T-helper 2 cell (primary cell): ENCODE data around the gene LTB.

ENCODE experiments used
- DNase-seq, 5 experiments: peaks; one replicate each; pipeline versions ENCODE4 v3.0.0 to v3.0.0-alpha.2; 2012 to 2022

The LTB gene

GRCh38 chr6:31547727-31548543 is 34.3 kb downstream of the LTB start:
- DNase-seq: no peak

DNA sequence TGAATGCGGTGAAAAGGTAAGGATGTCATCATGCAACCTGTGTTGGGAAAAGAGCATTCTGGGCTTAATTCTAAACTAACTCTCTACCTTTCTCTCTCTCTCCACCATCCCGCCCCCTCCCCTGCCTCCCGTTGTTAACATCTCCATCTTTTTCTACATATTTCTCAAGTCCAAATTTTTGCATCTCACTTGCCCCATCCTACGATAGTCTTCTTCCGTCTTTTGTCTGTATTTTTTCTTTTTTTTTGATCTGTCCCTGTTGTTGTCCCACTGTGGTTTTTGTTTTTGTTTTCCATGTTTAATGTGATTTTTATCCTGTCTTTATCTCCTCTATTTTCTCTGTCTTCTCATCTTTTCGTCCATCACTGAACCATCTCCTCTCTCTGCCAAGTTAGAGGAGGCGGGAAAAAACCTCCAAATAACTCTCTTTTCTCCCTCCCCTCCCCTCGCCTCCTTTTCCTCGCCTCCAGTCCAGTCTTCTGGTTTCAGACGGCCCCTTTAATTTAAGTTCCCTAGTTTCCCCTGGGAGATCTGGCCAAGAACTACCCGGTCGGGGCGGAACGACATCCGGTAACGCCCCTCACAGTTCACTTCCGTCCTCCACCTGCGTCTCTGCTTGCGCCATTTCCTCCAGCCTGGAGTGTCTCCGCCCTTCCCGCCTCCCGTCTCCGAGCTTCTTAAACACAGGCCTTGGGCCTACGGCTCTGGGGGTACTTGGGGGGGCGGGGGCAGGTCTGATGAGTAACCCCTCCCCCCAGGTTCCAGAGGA is 35.1 kb downstream of the LTB start, which contains the start of gene NFKBIL1:
Gene NFKBIL1, plus strand, starts transcription at position 651 of the 769 bp plus-strand sequence. Its CDS starts 87 bp downstream, at position 738.
- DNase-seq: peak; percentile 63 to 97 (median 85)

DNA sequence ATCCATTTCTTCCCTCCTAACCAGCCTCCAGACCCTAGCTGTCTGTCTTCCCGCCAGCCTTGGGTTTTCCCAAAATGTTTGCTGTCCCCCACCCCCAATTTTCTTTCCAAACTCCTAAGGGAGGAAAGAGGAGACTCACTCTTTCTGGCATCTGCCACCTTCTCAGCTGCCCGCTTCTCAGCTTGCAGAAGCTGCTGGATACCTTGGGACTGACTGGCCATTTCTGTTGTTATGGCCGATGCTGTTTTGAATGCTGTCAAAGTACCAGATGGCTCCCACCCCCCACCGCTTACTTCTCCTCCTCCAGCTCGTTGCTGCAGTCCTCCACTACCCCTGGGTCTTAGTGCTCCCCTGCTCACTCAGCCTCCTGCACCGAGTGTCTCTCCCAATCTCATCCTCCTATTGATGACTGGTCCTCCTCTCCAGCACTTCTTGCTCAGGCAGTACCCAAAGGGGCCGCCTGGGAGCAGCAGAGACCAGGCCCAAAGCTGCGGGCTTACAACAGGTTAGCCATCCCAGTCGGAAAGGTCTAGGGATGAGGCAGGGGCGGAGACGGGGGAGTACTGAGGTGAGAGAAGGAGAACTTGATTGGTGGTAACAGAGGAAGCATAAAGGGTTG is 35.8 kb downstream of the LTB start, which contains the start of gene ATP6V1G2:
Gene ATP6V1G2, minus strand, starts transcription at position 270 of the 619 bp plus-strand sequence. Its CDS starts 49 bp downstream, at position 221.
- peak; percentile 52 to 90 (median 78) for DNase-seq

DNA sequence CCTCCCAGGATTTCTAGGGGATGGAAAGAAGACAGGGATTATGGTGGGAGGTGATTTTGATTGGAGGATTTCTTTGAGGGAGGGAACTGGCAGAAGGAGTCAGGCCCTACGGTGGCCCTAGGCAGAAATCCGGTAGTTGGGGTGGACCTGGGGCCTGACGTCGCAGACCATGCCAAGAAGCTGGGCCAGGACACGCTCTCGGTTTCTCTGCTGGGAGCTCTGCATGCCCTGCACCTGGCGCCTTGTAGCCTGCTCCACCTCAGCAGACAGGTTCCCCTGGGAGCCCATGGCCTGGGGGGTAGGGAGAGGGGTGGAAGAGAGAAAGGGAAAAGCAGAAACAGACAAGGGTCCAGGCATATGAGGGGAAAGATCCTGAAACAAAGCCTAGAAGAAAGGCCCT is 36.9 kb downstream of the LTB start:
- DNase-seq: no peak

- no peak for DNase-seq
These were observed 37.5 kb downstream of the LTB start for GRCh38 chr6:31544676-31545075.

GRCh38 chr6:31543639-31544038 is 38.6 kb downstream of the LTB start:
- no peak for DNase-seq

GRCh38 chr6:31541658-31542521 is 40.3 kb downstream of the LTB start, which contains the start of gene DDX39B:
TSS of gene DDX39B (minus strand) at chr6:31542003. CDS start at chr6:31540532, 1,471 bp downstream.
- DNase-seq: peak; percentile 81 to 98 (median 92)

- DNase-seq: peak in 4 of 5 experiments; percentile 35 to 87 (median 71)
These were observed 41.1 kb downstream of the LTB start for GRCh38 chr6:31541059-31541657.

DNA sequence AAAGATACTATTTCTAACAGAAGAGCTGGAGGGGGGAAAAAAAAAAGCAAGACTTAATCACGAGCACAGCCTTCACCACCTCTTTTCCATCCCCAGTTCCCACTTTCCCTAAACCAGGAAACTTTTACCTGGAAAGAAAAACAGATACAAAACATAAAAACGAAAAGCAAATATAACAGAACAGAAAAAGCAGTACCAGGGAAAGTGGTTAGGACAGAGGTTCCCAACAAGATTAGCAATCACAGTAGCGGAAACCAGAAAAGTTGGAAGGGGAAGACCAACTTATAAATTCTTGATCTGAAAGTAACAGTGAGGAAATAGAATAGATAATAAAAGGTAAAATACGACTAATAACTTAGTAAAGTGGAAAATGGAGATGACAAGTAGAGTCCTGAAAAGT is 41.6 kb downstream of the LTB start:
- no peak for DNase-seq

- DNase-seq: no peak
These were observed 43.3 kb downstream of the LTB start for GRCh38 chr6:31538805-31539400.

DNA sequence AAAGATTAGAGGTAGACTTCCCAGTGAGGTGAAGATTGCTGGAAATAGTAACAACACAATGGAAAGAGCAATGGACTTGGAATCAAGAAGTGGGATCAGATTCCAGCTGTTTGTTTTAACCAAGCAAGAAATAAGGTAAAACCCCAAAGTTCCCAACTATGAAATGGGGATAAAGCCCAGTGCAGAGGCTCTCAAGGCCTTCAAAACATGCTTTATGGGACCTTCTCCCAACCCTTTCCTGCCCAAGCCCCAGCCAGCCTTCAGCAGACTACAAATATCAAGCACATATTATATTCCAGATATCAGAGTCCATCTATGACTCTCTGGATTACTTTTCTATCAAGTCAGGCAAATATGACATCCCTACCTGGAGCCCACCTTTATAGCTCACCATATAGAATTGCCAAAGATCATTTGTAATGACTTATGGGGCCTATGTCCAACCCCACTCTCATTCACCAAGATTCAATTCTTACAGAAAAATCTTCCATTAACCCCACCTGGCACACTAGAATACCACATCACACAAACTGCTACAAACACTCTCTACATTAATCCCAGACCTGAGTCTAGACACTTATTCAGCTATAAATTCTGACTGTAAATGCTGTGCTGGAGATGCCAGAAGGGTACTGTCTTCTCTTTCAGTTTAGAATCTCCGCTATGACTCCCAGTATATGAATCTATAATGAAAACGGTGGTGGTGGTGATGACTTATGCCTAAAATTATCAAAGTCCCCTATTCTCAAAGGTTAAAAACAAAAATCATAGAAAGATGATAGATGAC is 46.5 kb downstream of the LTB start:
- DNase-seq: no peak

DNA sequence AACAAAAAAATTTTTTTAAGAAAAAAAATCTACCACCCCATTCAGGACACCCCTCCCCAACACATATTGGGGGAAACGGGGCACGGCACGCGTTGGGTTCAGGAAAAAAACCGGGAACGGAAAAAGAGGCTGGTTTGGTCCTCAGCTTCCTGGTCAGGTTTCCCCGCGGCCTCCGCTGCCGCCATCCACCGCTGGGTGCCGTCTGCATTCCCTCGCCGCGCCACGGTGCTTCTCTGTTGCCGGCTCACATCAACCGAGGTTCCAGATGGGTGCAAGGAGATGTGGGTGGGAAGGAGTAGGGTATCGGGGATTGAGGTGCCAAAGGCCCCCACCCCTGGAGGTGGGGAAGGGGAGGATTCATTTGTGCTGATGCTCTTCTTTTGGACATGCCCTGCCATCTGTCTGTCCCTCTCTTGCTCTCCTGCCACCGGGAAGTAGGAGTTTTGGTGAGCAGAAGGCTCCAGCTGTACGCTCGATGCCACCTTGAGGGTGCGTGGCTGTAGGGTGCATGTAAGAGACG is 47.6 kb downstream of the LTB start:
- DNase-seq: no peak

- DNase-seq: no peak
These were observed 48.2 kb downstream of the LTB start for GRCh38 chr6:31534011-31534410.

GRCh38 chr6:31533455-31533841 is 48.8 kb downstream of the LTB start:
- DNase-seq: no peak

DNA sequence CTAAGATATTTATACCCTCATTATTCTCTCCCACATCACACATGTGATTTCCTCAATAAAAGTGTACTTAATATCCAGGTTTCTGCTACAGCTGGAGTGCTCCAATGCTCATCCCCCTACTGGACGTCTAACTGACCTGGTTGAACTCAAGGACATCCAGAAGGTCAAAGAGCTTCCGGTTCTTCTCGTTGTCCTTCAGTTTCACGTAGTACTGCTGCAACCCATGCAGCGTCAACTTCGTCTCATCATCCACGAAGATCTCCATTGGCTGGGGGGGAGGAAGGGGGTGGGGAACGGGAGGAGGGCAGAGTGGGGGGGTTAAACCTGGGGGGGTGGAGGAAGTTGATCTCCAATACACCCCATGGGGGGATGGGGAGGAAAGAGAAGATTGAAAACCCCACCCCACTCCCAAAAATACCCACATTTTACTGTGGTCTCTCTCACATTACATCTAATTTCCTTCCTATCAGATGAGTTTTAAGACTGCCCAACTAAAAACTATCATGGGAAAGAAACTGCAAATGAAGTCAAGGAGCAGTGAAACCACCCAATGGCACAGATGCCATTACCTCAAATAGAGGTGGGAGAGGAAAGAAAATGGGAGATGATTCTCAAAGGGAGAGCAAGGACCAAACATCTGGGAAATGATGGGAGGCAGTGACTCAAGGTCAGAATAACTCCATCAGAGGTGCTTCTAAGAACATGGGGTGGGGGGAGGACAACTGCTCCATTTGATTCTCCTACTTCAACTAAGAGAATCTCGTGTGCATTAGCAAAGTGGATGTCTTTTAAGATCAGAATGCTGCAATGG is 49.4 kb downstream of the LTB start:
- no peak for DNase-seq

GRCh38 chr6:31531771-31532643 is 50.2 kb downstream of the LTB start:
- no peak for DNase-seq

DNA sequence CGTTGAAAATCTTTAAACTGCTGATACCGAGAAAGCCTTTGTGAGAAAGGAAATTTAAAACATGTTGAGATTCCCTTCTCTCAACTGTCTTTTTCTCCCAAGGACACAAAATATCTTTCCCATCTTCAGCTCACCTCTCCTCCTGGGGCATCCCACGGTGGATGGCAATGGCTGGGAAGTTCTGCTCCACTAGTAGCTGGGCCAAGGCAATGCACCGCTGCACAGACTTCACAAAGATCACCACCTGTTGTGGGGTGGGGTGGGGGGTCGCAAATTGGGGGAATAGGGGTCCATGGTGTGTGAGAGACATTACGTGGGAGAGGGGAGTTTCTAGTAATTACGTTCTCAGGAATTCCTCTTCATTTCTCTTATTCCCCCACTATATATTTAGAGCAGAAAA is 51.1 kb downstream of the LTB start:
- DNase-seq: no peak

GRCh38 chr6:31530659-31531058 is 51.6 kb downstream of the LTB start:
- no peak for DNase-seq
